Heart left ventricle (tissue), 13 donors: ENCODE data around the gene CFL1.

Experiments used
- CTCF ChIP-seq, 12 donors: fragments of 200-600 bp; sonication (generic) in 4 of 12; IDR thresholded peaks; one replicate each; pipeline versions ENCODE4 v1.5.0 to v1.8.0; 2018 to 2022; ENCODE audit warnings: antibody characterized with exemption in 12 of 12, mild to moderate bottlenecking in 5 of 12
- POLR2A ChIP-seq, 2 donors: fragments of 450-650 bp; IDR thresholded peaks; one replicate each; pipeline ENCODE4 v1.6.1; 2017; ENCODE audit warnings: antibody characterized with exemption in 2 of 2, mild to moderate bottlenecking in 2 of 2, moderate library complexity in 2 of 2
- donor health status: ischemic (EF 13 %, LVEDD 7.1; RV severe dilation, severe dysfunction).
- donor health status: DM: no; HTN: yes; CAD: no.
- donor health status: DM: no; HTN: no; CAD: no.
- donor health status: ischemic (EF 25% LVEDD 6.9; RV normal size, moderate dysfunction).
- donor health status: ischemic (EF 25% LVEDD 5.7; RV mildly dilated, moderate dysfunction).
- donor health status: ischemic (EF 35%, LVEDD 5.7; RV mildly dilated, moderate dysfunction).
- donor health status: nonischemic (EF 11% LVEDD 7.7; RV severe dilation, severe dysfunction).
- donor health status: DM: yes; HTN: yes; CAD: no.
- donor health status: PGD.
- donor health status: ischemic (EF 29% LVEDD 5.4; RV normal size, mild dysfunction).
- donor health status: nonischemic (EF 23%, LVEDD 6.1; RV moderate dilation, normal function).

GRCh38 chr11:65871811-65872548 is 14.0 kb upstream of the CFL1 start:
- peak in 5 of 12 donors; percentile 12 to 36 (median 21) for TF ChIP-seq CTCF (IDR thresholded peaks at IDR 0.05)
- TF ChIP-seq POLR2A (IDR thresholded peaks at IDR 0.05): no peak
